Measurements from ENCODE around the gene ABCC6.
"Not testable (repeated sequence)": the region's sequence is repeated elsewhere in the genome, so short reads cannot be mapped to it uniquely, and the experiment has no call there.

The ABCC6 gene

GRCh38 chr16:16222850-16223661 lies at the start of gene ABCC6:
Gene ABCC6 (minus strand): TSS chr16:16223494. CDS start chr16:16223434, 60 bp downstream.
- DNase-seq (ENCODE audit: low read depth in 2 of 2): not testable (repeated sequence)

GRCh38 chr16:16272573-16273221 lies 49.4 kb upstream of the ABCC6 start:
- DNase-seq (ENCODE audit: low read depth in 2 of 2): not testable (repeated sequence)

- DNase-seq (ENCODE audit: low read depth in 2 of 2): not testable (repeated sequence)
These were observed 48.4 kb upstream of the ABCC6 start for GRCh38 chr16:16271658-16272057.

- DNase-seq (ENCODE audit: low read depth in 2 of 2): not testable (repeated sequence)
These were observed 45.0 kb upstream of the ABCC6 start for GRCh38 chr16:16268185-16268808.

- not testable (repeated sequence) for DNase-seq (ENCODE audit: low read depth in 2 of 2)
These were observed 44.4 kb upstream of the ABCC6 start for GRCh38 chr16:16267708-16268107.

- not testable (repeated sequence) for DNase-seq (ENCODE audit: low read depth in 2 of 2)
These were observed 41.8 kb upstream of the ABCC6 start for GRCh38 chr16:16265044-16265443.

- DNase-seq (ENCODE audit: low read depth in 2 of 2): not testable (repeated sequence)
These were observed 40.7 kb upstream of the ABCC6 start for GRCh38 chr16:16263947-16264346.

- not testable (repeated sequence) for DNase-seq (ENCODE audit: low read depth in 2 of 2)
These were observed 39.8 kb upstream of the ABCC6 start for GRCh38 chr16:16262954-16263555.

GRCh38 chr16:16259971-16260370 lies 36.7 kb upstream of the ABCC6 start:
- DNase-seq (ENCODE audit: low read depth in 2 of 2): not testable (repeated sequence)

- DNase-seq (ENCODE audit: low read depth in 2 of 2): not testable (repeated sequence)
These were observed 35.5 kb upstream of the ABCC6 start for GRCh38 chr16:16258822-16259221.

- not testable (repeated sequence) for DNase-seq (ENCODE audit: low read depth in 2 of 2)
These were observed 34.1 kb upstream of the ABCC6 start for GRCh38 chr16:16257301-16257923.

GRCh38 chr16:16252377-16252776 lies 29.1 kb upstream of the ABCC6 start:
- DNase-seq (ENCODE audit: low read depth in 2 of 2): not testable (repeated sequence)

- not testable (repeated sequence) for DNase-seq (ENCODE audit: low read depth in 2 of 2)
These were observed 26.5 kb upstream of the ABCC6 start for GRCh38 chr16:16249621-16250330.

- not testable (repeated sequence) for DNase-seq (ENCODE audit: low read depth in 2 of 2)
These were observed 24.1 kb upstream of the ABCC6 start for GRCh38 chr16:16247439-16247838.

GRCh38 chr16:16246578-16247262 lies 23.4 kb upstream of the ABCC6 start:
- DNase-seq (ENCODE audit: low read depth in 2 of 2): not testable (repeated sequence)

GRCh38 chr16:16243886-16244285 lies 20.6 kb upstream of the ABCC6 start:
- not testable (repeated sequence) for DNase-seq (ENCODE audit: low read depth in 2 of 2)

GRCh38 chr16:16240667-16241066 lies 17.4 kb upstream of the ABCC6 start:
- not testable (repeated sequence) for DNase-seq (ENCODE audit: low read depth in 2 of 2)

GRCh38 chr16:16237738-16238137 lies 14.4 kb upstream of the ABCC6 start:
- DNase-seq (ENCODE audit: low read depth in 2 of 2): not testable (repeated sequence)

- not testable (repeated sequence) for DNase-seq (ENCODE audit: low read depth in 2 of 2)
These were observed 13.8 kb upstream of the ABCC6 start for GRCh38 chr16:16237071-16237470.

- DNase-seq (ENCODE audit: low read depth in 2 of 2): not testable (repeated sequence)
These were observed 9.4 kb upstream of the ABCC6 start for GRCh38 chr16:16232692-16233061.
